Inferior parietal cortex (tissue), 1 donor: ENCODE data around the gene WFDC12.
A peak's percentile ranks its signal among the peaks of the same experiment; 100 is the strongest.

Experiments used
- DNase-seq: peaks from one replicate; pipeline ENCODE4 v3.0.0-alpha.2; 2016; ENCODE audit errors: extremely low spot score

The WFDC12 gene

DNA sequence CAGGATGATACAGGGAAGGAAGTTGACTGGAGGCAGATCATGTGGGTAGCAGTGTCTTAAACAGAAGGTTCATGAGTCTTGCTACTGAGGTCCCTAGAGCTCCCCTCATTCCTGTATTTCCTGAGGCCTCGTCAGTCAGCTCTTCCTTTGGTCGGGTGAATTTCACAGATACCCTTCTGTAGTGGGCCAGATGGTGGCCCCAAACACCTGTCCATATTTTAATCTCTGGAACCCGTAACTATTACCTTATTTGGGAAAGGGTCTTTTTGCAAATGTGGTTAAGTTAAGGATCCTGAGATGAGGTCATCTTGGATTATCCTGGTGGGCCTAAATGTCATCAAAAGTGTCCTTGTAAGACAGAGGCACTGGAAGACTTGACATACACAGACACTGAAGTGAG, 32.9 kb downstream of the WFDC12 start:
- DNase-seq, result no peak

DNA sequence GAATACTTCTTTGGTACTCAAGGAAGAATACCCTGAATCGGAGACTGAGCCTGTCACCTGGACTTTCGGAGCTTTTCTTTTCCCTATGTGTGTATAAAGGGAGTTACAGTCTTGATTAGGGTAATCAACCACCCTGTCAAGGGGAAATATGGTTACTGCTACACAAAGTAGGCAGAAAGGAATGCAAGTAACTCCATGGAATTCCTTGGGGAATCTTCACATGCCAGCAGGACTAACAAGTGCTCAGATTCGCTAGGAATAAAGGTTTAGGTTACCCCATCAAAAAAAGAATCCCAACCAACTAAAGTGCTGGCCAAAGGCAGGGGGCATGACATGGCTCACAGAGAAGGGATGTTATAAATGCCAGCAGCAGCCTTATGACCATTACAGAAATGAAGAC, 33.8 kb downstream of the WFDC12 start:
- DNase-seq, result no peak

- DNase-seq, result no peak
Measured at GRCh38 chr20:45088247-45088646, 36.0 kb downstream of the WFDC12 start.

DNA sequence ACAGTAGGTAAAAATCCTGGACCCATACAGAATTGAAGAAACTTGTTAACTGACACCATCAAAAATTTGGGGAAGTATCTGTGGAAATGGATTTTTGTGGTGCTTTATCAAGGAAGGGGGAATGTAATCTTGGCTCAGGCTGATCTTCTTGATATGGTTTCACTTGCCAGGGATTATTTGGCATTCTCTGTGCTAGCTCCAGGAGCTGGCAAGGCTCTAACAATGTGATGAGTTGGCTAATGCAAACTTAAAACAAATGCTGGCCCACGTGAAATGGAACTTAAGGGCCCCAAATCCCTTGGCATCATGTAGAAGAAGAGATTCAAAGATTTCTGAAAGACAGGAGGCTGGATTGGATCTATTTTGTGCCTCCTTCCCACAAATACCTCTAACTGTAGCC, 36.5 kb downstream of the WFDC12 start:
- DNase-seq, result peak; percentile 32

- no peak for DNase-seq
Measured at GRCh38 chr20:45087097-45087790, 37.0 kb downstream of the WFDC12 start.

DNA sequence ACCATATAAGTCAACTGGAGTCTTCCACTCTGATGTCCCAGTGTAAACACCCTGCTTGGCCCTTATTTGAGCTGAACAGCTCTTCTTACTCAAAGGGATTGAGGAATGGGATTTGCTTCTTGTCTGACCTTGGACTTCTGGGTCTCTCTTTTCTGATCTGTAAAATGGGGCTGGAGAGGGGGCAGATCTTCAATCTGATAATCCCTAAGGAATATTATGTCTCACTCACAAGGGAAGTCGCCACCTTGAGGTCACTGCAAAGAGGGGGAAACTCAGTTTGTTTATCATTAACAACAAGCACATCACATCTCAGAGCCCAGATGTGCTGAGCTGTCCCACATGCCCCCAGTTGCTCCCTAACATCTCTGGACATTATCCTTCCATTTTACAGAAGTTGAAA, 38.4 kb downstream of the WFDC12 start:
- no peak for DNase-seq

DNA sequence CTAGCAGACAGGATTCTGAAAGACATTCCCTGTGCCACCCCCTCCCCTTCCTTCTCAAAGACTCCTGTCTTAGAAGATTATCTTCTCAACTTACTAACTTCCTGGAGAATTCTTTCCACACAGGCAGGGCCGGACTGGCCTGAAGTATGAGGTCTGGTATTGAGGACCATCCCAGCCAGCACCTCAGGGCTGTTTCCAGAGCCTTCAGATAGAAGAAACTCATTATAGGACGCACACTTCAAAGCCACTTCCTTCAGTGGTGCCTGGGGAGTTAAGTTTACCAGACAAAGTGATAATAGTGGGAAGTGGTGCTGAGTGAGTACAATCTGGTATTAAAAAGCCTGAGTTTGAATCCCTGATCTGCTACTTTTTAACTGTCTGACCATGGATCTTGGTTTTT, 39.0 kb downstream of the WFDC12 start:
- DNase-seq, result no peak

- DNase-seq, result no peak
Measured at GRCh38 chr20:45083127-45083526, 41.1 kb downstream of the WFDC12 start.

GRCh38 chr20:45082468-45082867, 41.8 kb downstream of the WFDC12 start:
- DNase-seq, result no peak

- DNase-seq, result no peak
Measured at GRCh38 chr20:45080867-45081624, 43.2 kb downstream of the WFDC12 start.

- DNase-seq, result no peak
Measured at GRCh38 chr20:45077559-45077958, 46.7 kb downstream of the WFDC12 start.
